Stimulated activated CD8-positive, alpha-beta memory T cell treated with anti-CD3 and anti-CD28 coated beads, Interleukin-15, amount 100 ng/mL, for 1 hour (primary cell): ENCODE measurements around the gene ABCA3.

Experiments
- DNase-seq: peaks from one replicate; pipeline ENCODE4 v3.0.0-alpha.2; 2020; ENCODE audit warnings: low read depth

The ABCA3 gene

DNA sequence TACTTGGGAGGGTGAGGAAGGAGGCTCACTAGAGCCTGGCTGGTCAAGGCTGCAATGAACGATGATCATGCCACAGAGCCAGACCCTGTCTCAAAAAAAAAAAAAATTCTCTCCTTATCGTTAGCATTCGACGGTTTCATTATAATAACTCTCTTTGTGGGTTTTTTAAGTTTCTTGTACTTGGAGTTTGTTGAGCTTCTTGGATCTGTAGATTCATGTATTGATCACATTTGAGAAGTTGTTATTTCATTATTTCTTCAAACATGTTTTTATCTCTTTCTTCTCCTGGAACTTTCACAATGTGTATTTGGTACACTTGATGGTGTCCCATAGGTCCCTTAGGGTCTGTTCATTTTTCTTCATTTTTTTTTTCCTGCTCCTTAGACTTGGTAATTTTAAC is 16.8 kb upstream of the ABCA3 start:
- no peak for DNase-seq

GRCh38 chr16:2350500-2350899 is 10.0 kb upstream of the ABCA3 start:
- no peak for DNase-seq

DNA sequence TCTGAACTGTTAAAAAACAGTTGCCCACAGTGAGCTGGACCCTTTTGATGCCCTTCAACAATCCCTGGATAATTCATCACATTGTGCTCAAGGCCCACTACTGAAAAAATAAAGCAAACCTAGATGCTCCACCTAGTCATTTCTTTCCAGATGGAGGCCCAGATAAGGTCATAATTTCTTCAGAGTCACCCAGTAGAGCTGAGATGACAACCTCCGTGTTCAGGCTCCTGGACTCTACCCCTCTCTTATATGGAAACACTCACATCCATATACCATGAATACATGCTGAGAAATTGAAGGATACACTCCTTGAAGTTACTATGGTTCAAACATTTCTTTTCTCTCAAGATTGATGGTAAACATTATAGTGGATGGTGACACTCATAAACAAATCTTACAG is 2.7 kb upstream of the ABCA3 start:
- no peak for DNase-seq

DNA sequence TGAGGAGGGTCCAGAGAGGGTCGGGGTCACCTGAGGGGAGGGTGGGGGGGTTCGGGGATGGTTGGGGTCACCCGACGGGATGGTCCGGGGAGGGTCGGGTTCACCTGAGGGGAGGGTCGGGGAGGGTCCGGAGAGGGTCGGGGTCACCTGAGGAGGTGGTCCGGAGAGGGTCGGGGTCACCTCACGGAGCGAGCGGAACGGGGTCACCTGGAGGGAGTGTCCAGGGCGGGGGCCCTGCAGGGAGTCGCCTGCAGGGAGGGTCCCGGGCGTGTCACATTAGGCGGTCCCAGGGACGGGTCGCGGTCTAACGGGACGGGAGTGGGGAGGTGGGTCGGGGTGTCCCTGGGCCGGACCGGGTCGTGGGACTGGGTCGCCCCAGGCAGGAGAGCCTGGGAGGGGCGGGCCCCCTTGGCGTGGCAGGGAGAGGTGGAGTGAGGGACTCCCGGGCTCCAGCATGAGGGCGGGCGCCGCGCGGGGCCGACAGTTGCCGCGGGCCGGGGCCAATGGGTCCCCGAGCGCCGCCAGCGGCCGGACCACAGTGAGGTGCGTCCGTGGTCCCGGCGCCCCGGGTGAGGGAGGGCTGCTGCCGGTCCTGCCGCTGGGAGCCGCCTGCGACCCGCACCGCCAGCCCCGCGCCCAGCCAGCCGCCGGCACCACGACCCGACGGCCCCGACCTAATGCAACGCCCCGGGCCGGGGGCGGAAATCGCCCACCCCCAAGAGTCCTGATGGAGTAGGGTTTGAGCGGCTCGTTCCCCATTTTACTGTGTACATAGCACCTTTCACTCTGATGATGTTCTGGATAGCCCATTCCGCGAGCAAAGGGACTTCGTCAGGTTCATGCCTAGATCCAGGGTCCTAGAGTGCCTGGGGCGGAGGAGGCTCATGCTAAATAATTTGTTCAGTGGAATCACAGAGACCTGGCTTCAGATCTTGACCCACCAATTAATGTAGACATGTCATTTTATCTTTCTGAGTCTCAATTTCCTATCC is 1.2 kb upstream of the ABCA3 start:
- no peak for DNase-seq

GRCh38 chr16:2339521-2340484 is 725 bp downstream of the ABCA3 start:
- DNase-seq = no peak

DNA sequence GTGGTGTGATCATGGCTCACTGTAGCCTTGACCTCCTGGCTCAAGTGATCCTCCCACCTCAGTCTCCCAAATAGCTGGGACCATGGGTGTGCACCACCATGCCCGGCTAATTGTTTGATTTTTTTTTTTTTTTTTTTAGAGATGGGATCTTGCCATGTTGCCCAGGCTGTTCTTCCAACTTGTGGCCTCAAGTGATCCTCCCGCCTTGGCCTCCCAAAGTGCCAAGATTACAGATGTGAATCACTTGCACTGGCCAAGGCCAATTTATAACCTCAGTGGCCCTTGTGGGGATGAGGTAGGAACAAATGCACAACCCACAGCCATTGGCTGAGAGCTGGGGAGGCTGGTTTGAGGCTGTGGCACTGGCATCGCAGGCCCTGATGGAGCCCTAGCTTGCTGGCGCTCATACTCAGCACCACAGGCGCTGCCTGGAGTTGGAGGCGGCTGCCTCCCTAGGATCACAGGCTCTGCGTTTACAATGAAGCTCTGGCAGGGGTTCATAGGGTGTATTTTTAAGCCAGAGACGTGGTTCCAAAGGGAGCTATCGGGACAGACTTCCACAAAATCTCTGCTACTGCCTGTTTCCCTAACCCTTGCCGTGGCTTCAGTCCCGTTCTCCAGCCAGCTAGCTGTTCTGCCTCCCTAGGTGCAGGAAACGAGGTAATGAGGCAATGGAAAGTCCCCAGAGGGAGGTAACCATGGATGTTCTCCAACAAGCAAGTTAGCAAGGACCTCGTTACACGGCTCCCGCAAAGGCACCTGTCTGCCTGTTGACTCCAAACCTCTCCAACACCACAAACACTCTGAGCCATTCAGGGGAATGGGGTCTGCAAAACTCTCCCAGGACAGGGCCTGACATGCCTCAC is 2.9 kb downstream of the ABCA3 start:
- no peak for DNase-seq

- DNase-seq = no peak
These were observed 5.1 kb downstream of the ABCA3 start for GRCh38 chr16:2335286-2335895.

DNA sequence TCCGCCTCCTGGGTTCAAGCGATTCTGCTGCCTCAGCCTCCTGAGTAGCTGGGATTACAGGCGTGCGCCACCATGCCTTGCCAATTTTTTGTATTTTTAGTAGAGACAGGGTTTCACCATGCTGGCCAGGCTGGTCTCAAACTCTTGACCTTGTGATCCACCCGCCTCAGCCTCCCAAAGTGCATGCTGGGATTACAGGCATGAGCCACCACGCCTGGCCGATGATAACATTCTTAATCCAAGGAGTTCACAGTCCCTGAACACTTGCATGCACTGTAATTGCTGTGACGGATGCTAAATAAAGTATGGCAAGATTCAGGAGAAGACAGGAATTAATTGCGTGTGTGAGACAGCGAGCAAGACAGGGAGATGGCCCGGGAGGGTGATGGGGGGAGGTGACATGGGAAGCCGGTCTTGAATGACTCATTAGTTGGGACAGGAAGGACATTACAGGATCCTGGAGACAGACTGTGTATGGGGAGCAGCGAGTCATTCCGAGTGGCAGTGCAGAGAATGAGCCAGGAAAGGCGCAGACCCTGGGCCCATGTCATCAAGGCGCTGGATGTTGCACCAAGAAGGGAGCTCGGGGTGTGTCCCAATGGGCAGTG is 6.7 kb downstream of the ABCA3 start:
- no peak for DNase-seq

DNA sequence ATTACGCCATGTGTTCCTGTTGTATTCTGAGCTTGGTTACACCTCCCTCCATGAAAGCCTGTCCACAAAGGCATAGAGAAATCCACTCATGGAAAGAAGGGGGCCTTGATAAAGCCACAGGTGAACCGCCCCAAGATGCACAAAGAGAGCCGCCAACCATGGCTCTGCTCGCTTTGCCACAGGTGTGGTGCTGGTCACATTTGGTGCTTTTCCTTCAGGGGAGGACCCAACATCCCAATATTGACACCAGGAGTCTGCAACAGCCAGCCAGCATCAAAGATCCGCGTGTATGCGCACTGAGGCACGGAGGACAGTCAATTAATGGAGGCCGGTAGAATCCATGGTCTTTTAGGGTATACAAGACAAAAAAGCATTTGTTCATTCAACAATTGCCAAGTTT is 7.3 kb downstream of the ABCA3 start:
- no peak for DNase-seq

DNA sequence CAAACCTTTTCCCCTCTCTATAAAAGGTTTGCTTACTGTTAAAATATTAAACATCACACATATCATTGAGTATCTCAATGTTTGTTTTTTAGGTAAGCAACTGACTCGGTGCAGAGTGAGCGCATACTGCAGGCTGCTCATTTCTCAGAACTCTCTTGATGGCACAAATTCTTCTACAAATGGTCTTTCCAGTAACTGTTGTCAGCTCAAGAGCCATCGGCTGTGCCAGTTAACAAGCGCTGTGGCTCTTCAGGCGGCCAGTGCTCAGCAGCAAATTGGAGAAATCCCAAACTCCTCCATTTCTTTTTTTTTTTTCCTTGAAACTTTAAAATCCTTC is 8.6 kb downstream of the ABCA3 start:
- DNase-seq = no peak

- no peak for DNase-seq
These were observed 9.2 kb downstream of the ABCA3 start for GRCh38 chr16:2331199-2331930.

DNA sequence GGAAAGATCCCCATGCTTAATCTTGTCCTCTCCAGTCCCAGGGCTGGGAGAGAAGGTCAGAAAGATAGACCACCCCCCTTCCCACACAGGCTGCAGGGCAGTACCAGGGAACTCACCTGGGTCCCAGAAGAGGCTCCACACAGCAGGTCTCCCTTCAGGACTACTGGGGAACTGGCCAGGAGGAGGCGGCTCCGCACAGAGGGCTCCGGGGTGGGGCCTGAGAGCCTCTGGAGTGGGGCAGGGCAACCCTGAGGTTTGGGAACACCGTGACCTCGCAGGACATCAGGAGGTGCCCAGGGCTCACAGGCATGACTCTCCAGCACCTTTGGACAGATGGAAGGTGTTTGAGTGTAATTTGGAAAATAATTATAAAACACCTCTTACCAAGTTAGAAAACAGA is 11.0 kb downstream of the ABCA3 start:
- no peak for DNase-seq

GRCh38 chr16:2328428-2328827 is 12.1 kb downstream of the ABCA3 start:
- no peak for DNase-seq

GRCh38 chr16:2326191-2326590 is 14.3 kb downstream of the ABCA3 start:
- DNase-seq = no peak

- no peak for DNase-seq
These were observed 14.7 kb downstream of the ABCA3 start for GRCh38 chr16:2325791-2326190.

DNA sequence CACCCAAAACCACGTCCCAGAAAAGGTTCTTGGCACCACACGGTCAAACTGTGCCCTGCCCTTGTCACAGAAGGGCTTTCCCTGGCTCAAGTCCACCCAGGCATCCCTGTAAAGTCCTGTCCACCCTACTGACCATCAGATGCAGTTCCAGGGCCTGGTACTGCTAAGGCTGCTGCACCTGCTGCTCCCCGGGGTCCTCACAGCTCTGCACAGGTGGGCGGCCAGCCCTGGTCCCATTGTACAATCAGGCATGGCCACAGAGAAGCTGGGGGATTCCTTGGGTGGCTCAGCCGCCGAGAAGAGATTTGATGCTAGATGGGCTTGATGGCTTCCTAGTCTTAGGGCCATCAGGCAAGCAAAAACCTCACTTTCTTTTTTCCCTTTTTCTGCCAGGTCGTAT is 15.3 kb downstream of the ABCA3 start:
- no peak for DNase-seq

DNA sequence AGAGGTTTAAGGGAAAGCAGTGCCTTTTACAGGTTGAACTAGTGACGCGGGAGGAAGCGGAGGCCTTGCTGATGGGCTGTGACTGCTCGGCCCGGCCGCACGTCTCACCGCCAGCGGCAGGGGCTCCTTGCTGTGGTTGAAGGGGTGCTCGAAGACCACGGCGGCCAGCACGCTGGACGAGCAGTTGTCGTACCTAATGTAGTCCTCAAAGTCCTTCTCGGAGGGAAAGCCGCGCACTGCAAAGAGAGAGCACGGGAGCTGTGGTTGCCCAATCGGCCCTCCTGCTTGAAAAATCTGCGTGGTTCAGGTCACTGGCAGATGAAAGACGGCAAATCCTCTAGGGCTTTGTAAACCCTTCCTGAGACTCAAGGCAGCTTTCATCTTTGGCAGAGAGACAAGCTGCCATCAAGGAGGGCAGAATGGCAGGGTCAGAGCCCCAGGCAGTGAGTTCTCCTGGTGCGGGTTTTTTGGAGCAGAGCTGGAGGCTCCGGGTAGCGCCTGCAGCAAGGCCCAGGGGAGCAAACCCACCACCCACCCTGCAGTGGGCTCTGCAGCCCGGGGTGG is 16.1 kb downstream of the ABCA3 start:
- no peak for DNase-seq

DNA sequence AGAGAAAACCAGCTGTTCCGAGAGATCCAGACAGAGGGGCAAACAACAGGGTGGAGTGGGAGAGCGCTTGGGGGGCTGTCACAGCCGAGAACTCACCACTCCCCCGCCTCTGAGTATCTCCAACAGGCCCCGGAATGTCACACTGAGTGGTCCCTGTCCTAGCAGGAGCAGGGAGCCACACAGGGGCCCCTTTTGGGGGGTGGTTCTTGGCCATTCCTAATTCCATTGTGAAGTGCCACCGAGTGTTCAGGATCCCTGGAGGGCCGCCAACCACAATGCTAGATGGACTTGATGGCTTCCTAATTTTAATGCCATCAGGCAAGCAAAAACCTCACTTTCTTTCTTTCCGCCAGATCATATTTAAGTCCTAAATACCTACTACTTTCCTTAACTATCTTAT is 16.8 kb downstream of the ABCA3 start:
- DNase-seq = no peak

DNA sequence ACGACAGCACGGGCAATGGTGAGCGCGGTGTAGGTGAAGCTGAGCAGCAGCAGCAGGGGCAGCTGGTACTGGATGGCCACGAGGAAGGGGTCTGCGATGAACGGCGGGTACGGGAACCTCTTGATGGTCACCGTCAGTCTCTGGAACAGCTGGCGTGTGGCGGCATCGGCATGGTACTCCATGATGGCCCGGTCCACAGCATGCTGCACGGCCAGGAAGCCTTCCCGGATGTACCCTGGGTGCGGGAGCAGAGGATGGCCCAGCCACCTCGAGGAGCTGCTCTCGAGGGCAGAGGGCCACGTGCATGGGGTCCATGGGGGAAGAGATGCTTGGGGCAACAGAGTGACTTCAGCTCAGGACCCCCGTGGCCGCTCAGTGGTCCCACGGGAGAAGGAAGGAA is 20.9 kb downstream of the ABCA3 start:
- DNase-seq = no peak
